ENCODE data around the gene ARID3C. TPM values are rescaled to one million over a fixed set of nuclear protein-coding genes. Genes with fewer than 3 reads are reported as not detected.

The ARID3C gene
- total RNA-seq, 2 experiments from 2014 or later, result 0.15 to 0.18 TPM

- ChIA-PET CTCF (interaction anchor here (0.6 to 5.0 kb wide), 12 partner anchors 8 to 85 kb away, joined by 3 to 77 read pairs (median 4); partner anchors contain the start of genes ARID3C, GALT, RPP25L and SIGMAR1), POLR2A (interaction anchor here (0.6 to 4.9 kb wide), 13 partner anchors 9 to 243 kb away, joined by 3 to 96 read pairs (median 3); partner anchors contain the start of genes ARID3C, DNAI1, FAM219A and GALT)
- peaks cover 28% of the 10 kb centered on the region for H3K27me3 Mint-ChIP-seq
- DNase-seq, result peak; percentile 94
- H3K27ac Mint-ChIP-seq, result peak within 1 kb of the TSS; percentile 75
- peaks cover 22% of the 10 kb centered on the region for H3K36me3 Mint-ChIP-seq (ENCODE audit: low read depth)
- peak within 1 kb of the TSS; percentile 86 for H3K4me3 Mint-ChIP-seq
- H3K9me3 Mint-ChIP-seq, result no peaks in the 10 kb centered on the region
- H3K4me1 Mint-ChIP-seq, result peaks cover 33% of the 10 kb centered on the region
These were observed 8.5 kb downstream of the ARID3C start, which contains the start of gene DCTN3 for GRCh38 chr9:34620061-34620994. TSS of gene DCTN3 (minus strand) at chr9:34620495. CDS start at chr9:34620464, 31 bp downstream.

- POLR2A ChIA-PET, result interaction anchor here (1.2 to 3.4 kb wide), 2 partner anchors 16 to 22 kb away, joined by 6 to 20 read pairs; partner anchors contain the start of gene SIGMAR1
- Mint-ChIP-seq H3K9me3 (no peaks in the 10 kb centered on the region), H3K27ac (no peak overlapping the region), H3K27me3 (no peaks in the 10 kb centered on the region), H3K4me3 (no peak overlapping the region), H3K4me1 (peaks cover 35% of the 10 kb centered on the region), H3K36me3 (ENCODE audit: low read depth) (peaks cover 36% of the 10 kb centered on the region)
- no peak for DNase-seq
- CTCF ChIA-PET, result interaction anchor here (1.3 to 8.4 kb wide), 4 partner anchors 11 to 88 kb away, joined by 4 to 125 read pairs (median 18); partner anchors contain the start of genes GALT and SIGMAR1
These were observed 13.7 kb downstream of the ARID3C start for GRCh38 chr9:34615132-34615531.

- ChIA-PET CTCF (interaction anchor here (0.9 to 8.4 kb wide), 15 partner anchors 8 to 147 kb away, joined by 3 to 125 read pairs (median 4); partner anchors contain the start of genes ARID3C, CCL27, DCTN3 and GALT), POLR2A (interaction anchor here (0.6 to 3.4 kb wide), 8 partner anchors 7 to 154 kb away, joined by 3 to 53 read pairs (median 5); partner anchors contain the start of genes DCTN3, DNAI1, FAM219A and GALT)
- Mint-ChIP-seq H3K4me3 (peak overlapping the region; percentile 90), H3K4me1 (peaks cover 22% of the 10 kb centered on the region), H3K27ac (peak overlapping the region; percentile 71), H3K9me3 (no peaks in the 10 kb centered on the region), H3K27me3 (no peaks in the 10 kb centered on the region), H3K36me3 (ENCODE audit: low read depth) (peaks cover 36% of the 10 kb centered on the region)
- peak; percentile 73 for DNase-seq
These were observed 16.0 kb downstream of the ARID3C start for GRCh38 chr9:34612788-34613390.

- Mint-ChIP-seq H3K4me3 (peak within 1 kb of the TSS; percentile 90), H3K27me3 (no peaks in the 10 kb centered on the region), H3K27ac (peak within 1 kb of the TSS; percentile 85), H3K4me1 (peaks cover 22% of the 10 kb centered on the region), H3K9me3 (no peaks in the 10 kb centered on the region), H3K36me3 (ENCODE audit: low read depth) (peaks cover 31% of the 10 kb centered on the region)
- peak; percentile 88 for DNase-seq
- ChIA-PET CTCF (interaction anchor here (0.7 to 8.4 kb wide), 9 partner anchors 8 to 154 kb away, joined by 3 to 125 read pairs (median 5); partner anchors contain the start of genes ARID3C, CCL27, DCTN3 and DNAI1), POLR2A (interaction anchor here (0.6 to 2.7 kb wide), 6 partner anchors 8 to 764 kb away, joined by 3 to 53 read pairs (median 6); partner anchors contain the start of genes DCTN3, DNAI1, FAM219A and GALT)
These were observed 16.8 kb downstream of the ARID3C start, which contains the start of gene RPP25L for GRCh38 chr9:34611811-34612787. TSS of gene RPP25L (minus strand) at chr9:34612097. CDS start at chr9:34611296, 801 bp downstream.

- no peaks in the 10 kb centered on the region for H3K9me3 Mint-ChIP-seq
- POLR2A ChIA-PET, result interaction anchor here (0.6 to 2.7 kb wide), 10 partner anchors 9 to 764 kb away, joined by 3 to 53 read pairs (median 4); partner anchors contain the start of genes DCTN3, GALT, MYORG and SIGMAR1
- no peaks in the 10 kb centered on the region for H3K27me3 Mint-ChIP-seq
- peaks cover 26% of the 10 kb centered on the region for H3K36me3 Mint-ChIP-seq (ENCODE audit: low read depth)
- peaks cover 22% of the 10 kb centered on the region for H3K4me1 Mint-ChIP-seq
- CTCF ChIA-PET, result interaction anchor here (0.9 to 8.4 kb wide), 4 partner anchors 9 to 92 kb away, joined by 3 to 125 read pairs (median 6); partner anchors contain the start of genes DCTN3 and SIGMAR1
- peak overlapping the region; percentile 85 for H3K27ac Mint-ChIP-seq
- peak overlapping the region; percentile 90 for H3K4me3 Mint-ChIP-seq
- DNase-seq, result no peak
These were observed 17.5 kb downstream of the ARID3C start for GRCh38 chr9:34611251-34611810.

GRCh38 chr9:34610434-34611206 lies 18.2 kb downstream of the ARID3C start:
- peak overlapping the region; percentile 90 for H3K4me3 Mint-ChIP-seq
- peaks cover 22% of the 10 kb centered on the region for H3K4me1 Mint-ChIP-seq
- no peak for DNase-seq
- H3K27me3 Mint-ChIP-seq, result no peaks in the 10 kb centered on the region
- H3K27ac Mint-ChIP-seq, result no peak overlapping the region
- no peaks in the 10 kb centered on the region for H3K9me3 Mint-ChIP-seq
- POLR2A ChIA-PET, result interaction anchor here (0.6 to 2.7 kb wide), 9 partner anchors 10 to 233 kb away, joined by 3 to 53 read pairs (median 5); partner anchors contain the start of genes DCTN3, GALT, MYORG and SIGMAR1
- peaks cover 23% of the 10 kb centered on the region for H3K36me3 Mint-ChIP-seq (ENCODE audit: low read depth)
- CTCF ChIA-PET, result interaction anchor here (0.9 to 8.4 kb wide), 3 partner anchors 9 to 91 kb away, joined by 3 to 125 read pairs (median 8); partner anchors contain the start of genes DCTN3 and SIGMAR1

GRCh38 chr9:34607331-34607730 lies 21.5 kb downstream of the ARID3C start:
- Mint-ChIP-seq H3K4me3 (no peak overlapping the region), H3K27ac (no peak overlapping the region), H3K36me3 (ENCODE audit: low read depth) (peaks cover 5% of the 10 kb centered on the region), H3K9me3 (no peaks in the 10 kb centered on the region), H3K27me3 (peaks cover 12% of the 10 kb centered on the region), H3K4me1 (peaks cover 14% of the 10 kb centered on the region)
- CTCF ChIA-PET, result no interaction called here
- POLR2A ChIA-PET, result no interaction called here
- DNase-seq, result no peak

- Mint-ChIP-seq H3K27ac (no peak overlapping the region), H3K4me3 (no peak overlapping the region), H3K36me3 (ENCODE audit: low read depth) (peaks cover 5% of the 10 kb centered on the region), H3K4me1 (peaks cover 12% of the 10 kb centered on the region), H3K27me3 (peaks cover 12% of the 10 kb centered on the region), H3K9me3 (no peaks in the 10 kb centered on the region)
- no peak for DNase-seq
- POLR2A ChIA-PET, result no interaction called here
- CTCF ChIA-PET, result interaction anchor here (1.1 kb wide), 1 partner anchor 203 kb away, joined by 3 read pairs; no protein-coding TSS in a partner anchor
These were observed 22.0 kb downstream of the ARID3C start for GRCh38 chr9:34606905-34607304.

- POLR2A ChIA-PET, result interaction anchor here (0.7 kb wide), 1 partner anchor 14 kb away, joined by 3 read pairs; the partner anchor contains the start of gene DCTN3
- no peak for DNase-seq
These were observed 22.7 kb downstream of the ARID3C start for GRCh38 chr9:34606190-34606589.

GRCh38 chr9:34603610-34604231 lies 25.1 kb downstream of the ARID3C start:
- H3K4me1 Mint-ChIP-seq, result no peaks in the 10 kb centered on the region
- no peaks in the 10 kb centered on the region for H3K36me3 Mint-ChIP-seq (ENCODE audit: low read depth)
- no peak overlapping the region for H3K4me3 Mint-ChIP-seq
- H3K9me3 Mint-ChIP-seq, result no peaks in the 10 kb centered on the region
- no peak overlapping the region for H3K27ac Mint-ChIP-seq
- ChIA-PET CTCF (interaction anchor here (0.6 to 4.0 kb wide), 26 partner anchors 9 to 248 kb away, joined by 3 to 29 read pairs (median 4); partner anchors contain the start of genes DCTN3, GALT, RPP25L and SIGMAR1), POLR2A (interaction anchor here (1.0 kb wide), 1 partner anchor 17 kb away, joined by 3 read pairs; no protein-coding TSS in a partner anchor)
- peaks cover 22% of the 10 kb centered on the region for H3K27me3 Mint-ChIP-seq
- DNase-seq, result peak; percentile 82

More at GRCh38 chr9:34606190-34606589, 22.7 kb downstream of the ARID3C start:
- Mint-ChIP-seq H3K36me3 (ENCODE audit: low read depth) (peaks cover 5% of the 10 kb centered on the region), H3K27me3 (peaks cover 18% of the 10 kb centered on the region), H3K9me3 (no peaks in the 10 kb centered on the region), H3K4me3 (no peak overlapping the region), H3K4me1 (peaks cover 9% of the 10 kb centered on the region), H3K27ac (no peak overlapping the region)
- CTCF ChIA-PET, result interaction anchor here (1.1 to 4.0 kb wide), 2 partner anchors 9 to 202 kb away, joined by 3 to 29 read pairs; no protein-coding TSS in a partner anchor

Measured in activated CD4-positive, alpha-beta memory T cell treated with anti-CD3 and anti-CD28 coated beads, Interleukin-2, amount 10 ng/mL, durations not matched to agents 7 days and 5 days (primary cell).